Psoas muscle (tissue), 8 donors: ENCODE measurements around the gene AXIN1. TPM values are rescaled to one million over a fixed set of nuclear protein-coding genes. Genes with fewer than 3 reads are reported as not detected.

Experiments used
- ATAC-seq, 4 donors: fragments of 200-7000 bp; cut with Tn5 transposase; one replicate each; pipeline ENCODE4 v1.9.1; 2020; ENCODE audit warnings: moderate library complexity in 3 of 4, mild to moderate bottlenecking in 2 of 4
- DNase-seq, 2 donors: peaks; one replicate each; pipeline ENCODE4 v3.0.0-alpha.2; 2020
- H3K27ac ChIP-seq: fragments of 200-600 bp; one replicate; pipeline ENCODE4 v1.8.0; 2022
- H3K27me3 ChIP-seq, 3 donors: fragments of 200-600 bp in 1 of 3; one replicate each; pipeline versions ENCODE4 v1.6.1 to v1.8.0; 2013 to 2022; ENCODE audit warnings: low read length in 2 of 3, mild to moderate bottlenecking in 2 of 3, moderate library complexity in 1 of 3; ENCODE audit not compliant: insufficient read depth in 3 of 3
- H3K36me3 ChIP-seq, 2 donors: fragments of 200-600 bp in 1 of 2; one replicate each; pipeline versions ENCODE4 v1.6.1 to v1.8.0; 2013 to 2022; ENCODE audit warnings: low read depth in 1 of 2, mild to moderate bottlenecking in 1 of 2, moderate library complexity in 1 of 2; ENCODE audit not compliant: insufficient read depth in 1 of 2
- H3K4me1 ChIP-seq: fragments of 200-600 bp; one replicate; pipeline ENCODE4 v1.8.0; 2022
- H3K4me3 ChIP-seq: fragments of 200-600 bp; one replicate; pipeline ENCODE4 v1.8.0; 2022; ENCODE audit warnings: mild to moderate bottlenecking
- H3K9me3 ChIP-seq: fragments of 200-600 bp; one replicate; pipeline ENCODE4 v1.8.0; 2022
- WGBS, 3 donors: extraction: QIAGEN DNeasy Blood & Tissue Kit; methylation state at CpG; one replicate each; pipeline versions ENCODE4 v1.1.6 to v1.1.7; 2013; 5-methylcytosine and 5-hydroxymethylcytosine counted together
- intact Hi-C, 2 donors: fragments of 100-400 bp; cut with DNase I; formaldehyde crosslinking; loops; one replicate each; pipeline versions ENCODE4 v1.11.0 to v1.14.2; 2022
- polyA plus RNA-seq, 3 donors: library from polyadenylated mRNA; stranded (reverse); fragments of 200-250 nt; gene quantifications; one replicate each; pipeline ENCODE4 v1.2.3, GENCODE V29; 2013
- total RNA-seq, 4 donors: library from RNA; stranded (reverse); fragmentation: NEBNext Ultra II Directional in 2 of 4; extraction: Animal tissue kit (Norgen Biotek cat#: 25700) in 2 of 4; gene quantifications; one replicate each; pipeline versions ENCODE4 v1.2.1 to v1.2.4, GENCODE V29; 2021 to 2023
- TF ChIP-seq, protein P1 (sequence below): fragments of 200-600 bp; IDR thresholded peaks from one replicate; pipeline ENCODE4 v1.8.0; 2022; ENCODE audit warnings: antibody characterized with exemption
- donor health status: healthy with polysubstance abuse.
- donor health status: DM: no; HTN: no; CAD: no; lungs with moderate emphysema.
- donor health status: Bipolar disorder and iron deficiency.
- donor health status: healthy.
- donor health status: DM: yes; HTN: yes; CAD: no.
- donor health status: DM: no; HTN: no; CAD: no.
- donor health status: DM: no; HTN: no; CAD: no.
- donor health status: DM: yes; HTN: yes; CAD: no.

The AXIN1 gene
- total and polyA plus RNA-seq, 7 donors = 12.1 to 32.3 (median 23.2) TPM

- ATAC-seq (peak in 1 of 4 donors; percentile 24), DNase-seq (peak in 1 of 2 donors; percentile 67)
- intact Hi-C loops = loop anchor here in 1 of 2 donors (5.0 kb wide), 1 partner anchor 131 kb away; the partner anchor contains the start of gene CAPN15
- 3 to 15% (median 9%) methylated on average over 22 of the region's 22 CpGs for WGBS, 3 donors
- Histone ChIP-seq H3K9me3 (no peaks in the 10 kb centered on the region), H3K4me1 (peaks cover 17% of the 10 kb centered on the region), H3K27me3 (no peaks in the 10 kb centered on the region), H3K4me3 (peak overlapping the region; percentile 71), H3K27ac (peak overlapping the region; percentile 73), H3K36me3 (peaks cover 0 to 3% of the 10 kb centered on the region in 2 donors)
- TF ChIP-seq, protein P1, sequence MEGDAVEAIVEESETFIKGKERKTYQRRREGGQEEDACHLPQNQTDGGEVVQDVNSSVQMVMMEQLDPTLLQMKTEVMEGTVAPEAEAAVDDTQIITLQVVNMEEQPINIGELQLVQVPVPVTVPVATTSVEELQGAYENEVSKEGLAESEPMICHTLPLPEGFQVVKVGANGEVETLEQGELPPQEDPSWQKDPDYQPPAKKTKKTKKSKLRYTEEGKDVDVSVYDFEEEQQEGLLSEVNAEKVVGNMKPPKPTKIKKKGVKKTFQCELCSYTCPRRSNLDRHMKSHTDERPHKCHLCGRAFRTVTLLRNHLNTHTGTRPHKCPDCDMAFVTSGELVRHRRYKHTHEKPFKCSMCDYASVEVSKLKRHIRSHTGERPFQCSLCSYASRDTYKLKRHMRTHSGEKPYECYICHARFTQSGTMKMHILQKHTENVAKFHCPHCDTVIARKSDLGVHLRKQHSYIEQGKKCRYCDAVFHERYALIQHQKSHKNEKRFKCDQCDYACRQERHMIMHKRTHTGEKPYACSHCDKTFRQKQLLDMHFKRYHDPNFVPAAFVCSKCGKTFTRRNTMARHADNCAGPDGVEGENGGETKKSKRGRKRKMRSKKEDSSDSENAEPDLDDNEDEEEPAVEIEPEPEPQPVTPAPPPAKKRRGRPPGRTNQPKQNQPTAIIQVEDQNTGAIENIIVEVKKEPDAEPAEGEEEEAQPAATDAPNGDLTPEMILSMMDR = no peak
These were observed 44.1 kb upstream of the AXIN1 start for GRCh38 chr16:396605-397004.

DNA sequence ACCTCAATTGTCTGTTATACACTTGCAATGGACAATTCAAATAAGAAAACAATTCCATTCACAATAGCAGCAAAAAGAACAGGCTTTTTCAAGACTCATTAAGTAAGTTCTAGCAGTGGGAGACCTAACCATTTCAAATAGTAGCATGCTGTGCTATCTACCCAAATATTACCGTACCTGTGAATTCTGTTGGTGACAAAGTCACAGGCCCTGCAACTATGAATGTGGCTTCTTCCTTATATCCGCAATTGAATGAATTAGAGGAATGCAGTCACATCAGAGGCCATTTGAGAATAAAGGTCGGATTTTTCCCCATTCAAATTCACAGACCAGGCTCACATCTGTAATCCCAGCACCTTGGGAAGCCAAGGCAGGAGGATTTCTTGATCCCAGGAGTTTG is 43.7 kb upstream of the AXIN1 start:
- no peak for ATAC-seq
- H3K4me3 ChIP-seq = peak overlapping the region; percentile 71
- DNase-seq = no peak
- peaks cover 0 to 3% of the 10 kb centered on the region in 2 donors for H3K36me3 ChIP-seq
- TF ChIP-seq, protein P1 = no peak
- no peaks in the 10 kb centered on the region for H3K9me3 ChIP-seq
- peak overlapping the region; percentile 73 for H3K27ac ChIP-seq
- intact Hi-C loops = loop anchor here in 1 of 2 donors (5.0 kb wide), 1 partner anchor 131 kb away; the partner anchor contains the start of gene CAPN15
- 41 to 57% (median 46%) methylated on average over 3 of the region's 3 CpGs for WGBS, 3 donors
- peaks cover 17% of the 10 kb centered on the region for H3K4me1 ChIP-seq
- H3K27me3 ChIP-seq = no peaks in the 10 kb centered on the region

- intact Hi-C loops = no loop called here
- Histone ChIP-seq H3K36me3 (no peaks in the 10 kb centered on the region), H3K4me1 (peaks cover 5% of the 10 kb centered on the region), H3K9me3 (no peaks in the 10 kb centered on the region), H3K4me3 (no peak overlapping the region), H3K27ac (no peak overlapping the region), H3K27me3 (no peaks in the 10 kb centered on the region)
- ATAC-seq (no peak), DNase-seq (no peak)
- TF ChIP-seq, protein P1 = no peak
- 86 to 94% (median 89%) methylated on average over 7 of the region's 7 CpGs for WGBS, 3 donors
These were observed 40.0 kb upstream of the AXIN1 start for GRCh38 chr16:392450-393030.

DNA sequence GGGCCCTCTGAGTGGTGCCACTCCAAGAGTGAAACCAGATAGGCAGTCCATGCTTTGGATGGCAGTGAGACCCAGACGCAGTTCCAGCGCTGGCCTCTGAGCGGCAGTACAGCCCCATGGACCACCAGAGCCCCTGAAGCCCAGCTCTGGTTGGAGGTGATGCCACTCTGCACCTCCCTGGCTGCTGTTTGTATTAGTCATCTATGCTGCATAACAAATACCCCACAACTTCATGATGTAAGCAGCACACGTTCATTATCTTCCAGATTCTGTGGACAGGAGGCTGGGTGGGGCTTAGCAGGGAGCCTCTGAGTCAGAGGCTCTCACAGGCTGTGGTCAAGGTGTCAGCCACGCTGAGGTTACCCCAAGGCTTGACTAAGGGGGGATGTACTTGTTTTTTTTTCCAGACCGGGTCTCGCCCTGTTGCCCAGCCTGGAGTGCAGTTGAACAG is 39.4 kb upstream of the AXIN1 start:
- TF ChIP-seq, protein P1 = peak; percentile 61
- Histone ChIP-seq H3K27me3 (no peaks in the 10 kb centered on the region), H3K36me3 (no peaks in the 10 kb centered on the region), H3K4me3 (no peak overlapping the region), H3K27ac (no peak overlapping the region), H3K9me3 (no peaks in the 10 kb centered on the region), H3K4me1 (peaks cover 11% of the 10 kb centered on the region)
- peak; percentile 77 to 88 (median 86) for ATAC-seq
- intact Hi-C loops = no loop called here
- peak; percentile 65 to 80 for DNase-seq
- 68 to 77% (median 76%) methylated on average over 7 of the region's 7 CpGs for WGBS, 3 donors
